ENCODE measurements around the gene PTPRN2. TPM values are rescaled to one million over a fixed set of nuclear protein-coding genes. Genes with fewer than 3 reads are reported as not detected.

The PTPRN2 gene
- total and polyA plus RNA-seq, 2 of the 8 experiments (the other 6 are each of a cell fraction or from before 2014, with no cell fraction given): 2.6 to 4.5 TPM

DNA sequence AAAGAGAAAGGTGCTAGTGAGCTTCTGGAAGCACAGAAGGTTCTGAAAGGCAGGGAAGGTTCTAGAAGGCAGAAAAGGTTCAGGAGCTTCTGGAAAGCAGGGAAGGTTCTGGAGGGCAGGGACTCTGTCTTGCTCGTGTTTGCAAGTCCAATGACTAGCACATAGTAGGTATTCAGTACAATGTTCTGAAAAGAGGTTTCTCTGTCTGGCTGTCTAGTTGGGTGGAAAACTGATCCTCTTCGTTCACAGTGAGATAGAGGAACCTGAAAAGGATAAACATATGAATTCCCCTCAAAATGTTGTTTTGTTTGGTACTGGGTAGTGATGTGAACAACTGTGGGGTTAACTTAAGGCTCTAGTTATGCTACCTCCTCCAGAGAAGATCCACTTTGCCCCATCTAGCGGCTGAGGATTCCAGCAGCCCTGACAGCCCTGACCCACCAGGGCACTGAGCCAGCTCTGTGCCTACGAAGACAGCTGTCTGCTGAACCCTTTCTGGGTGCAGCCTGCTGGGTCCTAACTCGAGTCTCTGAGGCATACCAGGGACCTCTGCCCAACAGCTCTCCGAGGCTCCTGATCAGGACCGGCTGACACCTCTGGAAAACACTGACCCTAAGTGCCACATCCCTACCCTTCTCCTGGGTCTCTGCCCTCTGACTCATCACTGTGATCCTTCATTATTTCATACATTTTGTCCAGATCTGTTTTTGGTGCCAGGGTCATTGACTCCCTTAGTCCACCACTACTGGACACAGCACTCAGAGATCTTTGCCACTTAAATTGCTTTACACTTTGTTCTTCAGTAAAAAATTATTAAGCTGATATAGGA is 15.4 kb downstream of the PTPRN2 start (continued):
- no peak for TF ChIP-seq SIRT6 (IDR thresholded peaks at IDR 0.05; ENCODE audit: low read length)

Data from H1 (cell line).